Stimulated activated CD4-positive, alpha-beta T cell treated with anti-CD3 and anti-CD28 coated beads, Interleukin-4, amount 100 ng/mL, for 48 hours (primary cell): ENCODE measurements around the gene TTLL3.

Experiments
- DNase-seq, 2 donors: peaks; one replicate each; pipeline ENCODE4 v3.0.0-alpha.2; 2020; ENCODE audit warnings: low read depth in 2 of 2

TTLL3 gene

DNA sequence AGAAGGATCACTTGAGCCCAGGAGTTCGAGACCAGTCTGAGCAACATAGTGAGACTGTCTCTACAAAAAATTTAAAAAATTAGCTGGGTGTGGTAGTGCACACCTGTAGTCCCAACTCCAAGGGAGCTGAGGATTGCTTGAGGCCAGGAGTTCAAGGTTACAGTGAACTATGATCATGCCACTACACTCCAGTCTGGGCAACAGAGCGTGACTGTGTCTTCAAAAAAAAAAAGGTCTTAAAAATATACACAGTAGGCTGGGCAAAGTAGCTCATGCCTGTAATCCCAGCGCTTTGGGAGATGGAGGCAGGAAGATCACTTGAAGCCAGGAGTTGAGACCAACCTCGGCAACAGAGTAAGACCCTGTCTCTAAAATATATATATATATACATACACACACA is 29.2 kb upstream of the TTLL3 start:
- no peak for DNase-seq

DNA sequence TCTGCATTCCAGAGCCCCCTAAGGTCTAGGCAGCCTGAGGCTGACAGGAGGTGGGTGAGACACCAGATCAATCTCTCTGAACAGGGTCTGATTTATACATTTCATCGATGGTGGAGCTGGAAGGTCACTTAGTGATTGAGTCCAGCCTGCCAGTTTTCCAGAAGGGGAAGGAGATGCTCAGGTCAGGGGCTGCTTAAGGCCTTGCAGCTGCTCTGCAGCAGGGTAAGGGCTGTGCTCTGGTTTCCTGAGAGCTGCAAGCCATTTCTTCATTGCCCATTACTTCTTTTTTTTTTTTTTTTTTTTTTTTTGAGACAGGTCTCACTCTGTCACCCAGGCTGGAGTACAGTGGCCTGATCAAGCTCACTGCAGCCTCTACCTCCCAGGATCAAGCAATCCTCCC is 28.5 kb upstream of the TTLL3 start:
- DNase-seq: no peak

DNA sequence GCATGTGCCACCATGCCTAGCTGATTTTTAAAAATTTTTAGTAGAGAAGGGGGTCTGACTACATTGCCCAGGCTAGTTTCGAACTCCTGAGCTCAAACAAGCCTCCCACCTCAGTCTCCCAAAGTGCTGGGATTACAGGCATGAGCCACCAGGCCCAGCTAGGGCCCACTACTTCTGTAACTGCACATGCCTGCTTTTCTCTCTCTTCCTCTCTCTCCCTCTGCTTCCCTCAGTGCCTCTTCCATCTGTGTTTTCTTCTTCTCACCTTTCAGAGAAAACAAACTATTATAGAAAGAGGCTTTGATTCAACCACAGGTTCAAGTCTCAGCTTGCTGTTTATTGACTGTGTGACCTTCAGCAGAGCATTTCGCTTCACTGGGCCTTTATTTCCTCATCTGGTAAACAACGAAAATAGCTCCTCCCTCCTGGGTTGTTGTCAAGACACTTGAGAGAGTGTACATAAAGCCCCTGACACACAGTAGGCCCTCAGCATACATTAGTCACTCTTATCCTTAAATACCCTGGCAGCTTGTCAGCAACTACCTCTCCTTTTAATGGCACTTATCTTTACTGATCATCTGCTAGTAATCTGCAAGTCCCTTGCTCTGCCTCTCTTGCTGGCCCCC is 28.0 kb upstream of the TTLL3 start:
- no peak for DNase-seq

DNA sequence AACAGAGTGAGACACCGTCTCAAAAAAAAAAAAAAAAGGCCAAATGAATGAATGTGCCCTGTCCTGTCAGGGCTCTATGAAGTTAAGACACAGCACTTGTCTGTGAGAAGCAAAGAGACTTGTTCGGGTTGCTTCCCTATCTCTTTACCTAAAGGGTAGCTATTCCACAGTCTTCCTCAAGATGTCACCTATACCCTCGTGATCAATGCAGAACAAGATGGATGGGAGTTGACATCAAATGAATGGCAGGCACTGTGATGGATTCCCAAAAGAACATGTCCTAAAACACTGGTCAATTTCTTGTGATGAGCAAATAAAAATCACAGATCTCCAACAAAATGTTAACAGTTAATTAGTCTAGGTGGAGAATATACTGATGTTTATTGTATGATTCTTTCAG is 27.3 kb upstream of the TTLL3 start:
- DNase-seq: no peak

DNA sequence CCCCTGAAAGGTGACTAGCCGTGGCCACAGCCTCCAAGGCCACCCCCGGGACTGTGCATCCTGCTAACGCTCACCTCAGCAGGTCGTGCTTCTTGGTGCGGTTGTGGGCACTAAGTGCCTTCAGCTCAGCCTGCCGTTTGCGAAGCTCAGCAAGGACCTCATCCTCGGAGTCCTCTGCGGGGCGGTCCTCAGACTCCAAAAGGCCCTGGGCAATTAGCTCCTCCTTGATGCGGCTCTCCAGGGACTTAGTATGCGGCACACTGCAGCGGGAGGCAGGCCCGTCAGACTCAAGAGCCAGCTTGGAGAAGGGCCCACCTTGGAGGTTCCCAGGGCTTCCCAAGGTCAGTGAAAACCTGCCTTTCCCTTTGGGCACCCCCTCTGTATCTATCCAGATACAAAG is 26.1 kb upstream of the TTLL3 start:
- no peak for DNase-seq

DNA sequence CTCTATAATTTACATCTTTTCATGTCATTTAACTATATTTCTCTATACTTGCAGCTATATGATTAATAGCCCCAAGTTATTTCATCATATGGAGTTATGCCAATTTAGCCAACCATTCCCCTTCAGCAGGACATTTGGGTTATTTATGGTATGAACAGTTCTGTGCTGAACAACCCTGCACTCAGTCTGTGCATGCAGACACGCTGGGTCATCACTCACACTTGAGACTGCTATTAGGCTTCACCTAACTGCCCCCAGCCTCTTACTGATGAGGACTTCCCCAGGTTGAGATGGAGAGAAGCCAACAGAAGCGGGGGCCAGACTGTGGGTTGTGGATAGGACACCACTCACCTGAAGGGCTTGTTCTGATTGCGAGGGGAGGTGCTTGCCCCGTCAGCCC is 25.1 kb upstream of the TTLL3 start:
- DNase-seq: no peak

DNA sequence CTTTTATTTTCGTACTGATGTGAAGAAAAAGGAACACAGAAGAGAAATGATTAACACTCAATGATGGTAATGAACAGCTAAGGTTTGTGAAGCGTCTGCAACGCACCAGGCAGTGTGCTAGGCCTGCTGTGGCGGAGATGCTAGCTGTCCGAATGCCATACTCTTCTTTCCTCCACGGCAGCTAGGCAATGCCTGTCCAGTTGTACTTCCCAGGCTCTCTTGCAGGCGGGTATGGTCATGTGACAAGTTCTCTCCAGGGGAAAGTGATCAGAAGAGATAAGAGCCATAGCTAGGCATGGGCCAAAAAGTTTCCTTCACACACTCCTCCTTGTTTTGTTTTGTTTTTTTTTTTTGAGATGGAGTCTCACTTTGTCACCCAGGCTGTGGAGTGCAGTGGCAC is 24.5 kb upstream of the TTLL3 start:
- DNase-seq: no peak

DNA sequence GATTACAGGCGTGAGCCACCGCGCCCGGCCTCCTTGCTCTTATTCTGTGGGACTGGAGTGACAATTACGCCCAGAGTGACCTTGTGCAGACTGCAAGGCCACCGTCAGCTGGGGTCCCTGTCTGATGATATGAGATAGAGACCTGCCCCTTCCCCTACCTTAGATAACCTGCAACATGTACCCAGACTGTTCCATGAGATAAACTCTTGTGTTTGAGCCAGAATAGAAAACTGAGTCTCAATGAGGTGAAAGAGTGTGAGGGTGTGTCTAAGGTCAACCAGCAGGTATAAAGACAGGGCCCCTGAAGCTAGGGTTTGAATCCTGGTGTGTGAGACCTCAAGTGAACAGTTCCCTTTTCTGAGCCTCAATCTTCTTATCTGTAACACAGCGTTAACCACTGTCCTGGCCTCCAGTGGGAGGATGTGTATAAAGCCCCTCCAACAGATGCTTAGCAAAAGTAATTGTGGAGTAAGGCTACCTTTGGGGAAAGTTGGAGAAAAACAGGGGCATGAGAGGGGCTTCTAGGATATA is 23.8 kb upstream of the TTLL3 start:
- DNase-seq: no peak

DNA sequence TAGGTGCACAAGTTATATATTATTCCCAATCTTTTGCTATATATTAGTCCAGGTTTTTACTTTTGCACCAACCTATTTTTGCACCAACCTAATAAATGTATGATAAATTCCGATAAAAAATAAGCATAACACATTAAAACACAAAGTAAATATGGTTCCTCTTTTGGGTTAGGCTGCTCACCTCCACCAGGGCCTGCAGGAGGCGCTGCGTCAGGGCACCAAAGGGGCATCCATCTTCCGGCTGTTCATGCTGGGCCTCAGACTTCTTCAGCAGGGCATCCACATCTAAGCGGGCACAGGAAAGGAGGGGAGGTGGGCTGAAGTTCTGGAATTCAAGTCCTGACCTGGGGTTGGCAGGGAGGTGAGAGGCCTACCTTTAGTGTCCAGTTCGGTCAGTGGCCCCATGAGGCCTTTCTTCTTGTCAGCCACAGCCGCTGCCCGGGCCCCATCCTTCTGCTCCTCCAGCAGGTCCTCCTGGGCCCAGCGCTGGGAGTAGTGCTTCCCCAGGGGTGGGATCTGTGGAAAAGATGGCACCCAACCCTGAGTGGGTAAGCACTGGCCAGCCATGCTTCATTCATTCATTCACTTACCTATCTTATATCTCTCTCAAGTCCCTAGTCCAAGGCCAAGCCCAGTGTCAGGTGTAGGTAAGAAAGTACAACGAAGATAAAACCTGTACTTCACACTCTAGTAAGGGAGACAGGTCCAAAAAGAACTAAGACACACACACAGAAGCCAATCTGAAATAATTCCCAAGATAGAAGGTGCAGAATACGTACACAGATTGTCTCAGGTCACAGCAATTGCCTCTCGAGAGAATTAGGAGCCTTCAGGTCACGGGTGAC is 23.0 kb upstream of the TTLL3 start:
- no peak for DNase-seq

DNA sequence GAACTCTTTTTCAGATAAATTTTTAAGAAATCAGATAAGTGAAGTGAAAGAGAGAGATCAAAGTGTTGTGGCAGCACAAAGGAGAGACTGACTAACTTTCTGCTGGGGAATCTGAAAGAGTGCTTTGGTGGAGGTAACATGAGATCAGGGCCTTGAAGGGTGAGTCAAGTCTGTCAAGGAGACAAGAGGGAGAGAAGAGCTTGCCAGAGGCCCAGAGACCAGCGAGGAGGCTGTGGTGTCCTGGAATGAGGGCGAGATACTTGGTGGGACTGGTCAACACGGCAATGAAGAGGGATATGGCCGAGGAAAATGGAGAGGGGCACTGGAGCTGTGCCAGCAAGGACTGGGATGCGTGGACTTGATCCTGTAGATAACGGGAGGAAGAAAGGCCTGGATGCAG is 22.3 kb upstream of the TTLL3 start:
- DNase-seq: peak in 1 of 2 donors; percentile 12

DNA sequence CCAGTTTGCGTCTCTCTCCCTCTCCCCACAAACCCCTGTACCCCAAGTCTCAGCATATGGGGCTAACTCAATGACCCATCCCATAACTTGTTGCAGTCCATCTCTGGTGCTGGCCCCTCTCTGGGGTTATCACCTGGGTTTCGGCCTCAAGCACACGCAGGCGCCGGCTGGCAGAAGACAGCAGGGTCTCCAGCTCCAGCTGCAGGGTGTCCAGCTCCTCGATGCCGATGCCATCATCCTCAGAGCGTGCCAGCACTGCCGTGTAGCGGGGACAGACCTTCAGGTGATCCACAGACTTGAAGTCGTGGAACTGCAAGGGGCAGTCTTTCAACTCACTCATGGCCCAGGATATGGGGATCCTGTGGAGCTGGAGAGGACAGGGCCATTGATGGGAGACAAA is 18.9 kb upstream of the TTLL3 start:
- no peak for DNase-seq

DNA sequence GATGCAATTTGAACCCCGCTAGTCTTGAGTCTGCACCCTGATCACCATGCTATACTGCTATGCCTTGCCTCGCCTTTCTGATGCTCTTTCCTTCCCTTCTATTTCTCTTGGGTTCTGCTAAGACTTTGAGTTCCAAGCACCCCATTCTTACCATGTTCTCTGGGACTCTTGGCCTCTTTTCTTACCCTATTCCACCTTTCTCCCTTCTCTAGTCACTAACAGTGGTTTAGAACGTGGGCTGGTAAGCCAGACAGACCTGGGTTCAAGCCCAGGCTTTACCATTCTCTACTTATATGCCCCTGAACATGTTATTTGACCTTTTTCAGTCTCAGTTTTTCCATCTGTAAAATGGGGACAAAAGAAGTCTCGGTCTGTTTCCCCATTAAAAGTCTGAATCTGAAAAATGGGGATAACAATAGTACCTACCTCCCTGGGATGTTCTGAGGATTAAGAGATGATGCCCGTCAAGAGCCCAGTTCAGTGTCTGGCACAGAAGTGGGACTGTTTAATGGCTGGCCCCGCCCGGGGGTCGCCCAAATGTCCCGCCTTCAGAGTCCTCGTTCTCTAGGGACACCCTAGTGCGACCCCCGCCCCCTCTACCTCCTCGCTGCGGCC is 18.2 kb upstream of the TTLL3 start:
- no peak for DNase-seq

DNA sequence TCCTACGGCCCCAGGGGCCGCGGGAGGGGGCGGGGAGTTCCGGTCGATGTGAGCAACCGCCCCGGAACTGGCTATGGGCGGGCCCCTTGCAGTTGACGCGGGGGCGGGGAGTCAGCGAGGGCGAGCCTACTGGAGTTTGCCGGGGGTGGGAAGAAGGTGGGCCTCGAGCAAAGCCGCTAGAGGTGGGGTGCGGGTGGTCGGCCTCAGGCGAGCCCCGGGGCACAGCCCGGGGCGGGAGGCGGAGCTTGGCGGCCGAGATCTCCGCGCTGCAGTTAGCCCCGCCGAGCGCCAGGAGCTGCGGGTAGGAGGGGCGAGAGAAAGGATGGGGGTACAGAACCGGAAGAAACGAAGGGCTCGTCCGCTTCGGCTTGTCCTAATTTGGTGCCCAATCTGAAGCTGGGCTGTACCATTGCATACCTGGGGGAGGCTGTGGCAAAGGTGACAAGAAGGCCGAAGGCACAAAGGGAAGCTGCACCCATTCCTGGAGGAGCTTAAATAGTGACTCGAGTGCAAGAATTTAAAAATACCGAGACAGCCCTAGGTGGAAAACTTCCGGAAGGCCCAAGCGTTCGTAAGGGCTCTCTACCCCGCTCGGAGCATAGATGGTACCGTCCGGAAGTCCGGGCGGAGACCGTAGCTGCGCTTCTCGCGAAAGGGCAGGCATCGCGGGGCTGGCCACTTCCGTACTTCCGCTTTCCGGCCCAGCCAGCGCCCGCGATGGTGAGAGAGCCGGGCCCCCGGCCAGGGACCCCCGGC is 17.5 kb upstream of the TTLL3 start, which contains the start of the genes ARPC4 and TADA3:
TSS of gene ARPC4 (plus strand) at position 678 of the 756 bp plus-strand sequence. CDS start at position 718, 40 bp downstream.
TSS of gene TADA3 (minus strand) at position 69 of the 756 bp plus-strand sequence. CDS start 1,007 bp downstream, outside the sequence.
- peak; percentile 83 to 90 for DNase-seq

DNA sequence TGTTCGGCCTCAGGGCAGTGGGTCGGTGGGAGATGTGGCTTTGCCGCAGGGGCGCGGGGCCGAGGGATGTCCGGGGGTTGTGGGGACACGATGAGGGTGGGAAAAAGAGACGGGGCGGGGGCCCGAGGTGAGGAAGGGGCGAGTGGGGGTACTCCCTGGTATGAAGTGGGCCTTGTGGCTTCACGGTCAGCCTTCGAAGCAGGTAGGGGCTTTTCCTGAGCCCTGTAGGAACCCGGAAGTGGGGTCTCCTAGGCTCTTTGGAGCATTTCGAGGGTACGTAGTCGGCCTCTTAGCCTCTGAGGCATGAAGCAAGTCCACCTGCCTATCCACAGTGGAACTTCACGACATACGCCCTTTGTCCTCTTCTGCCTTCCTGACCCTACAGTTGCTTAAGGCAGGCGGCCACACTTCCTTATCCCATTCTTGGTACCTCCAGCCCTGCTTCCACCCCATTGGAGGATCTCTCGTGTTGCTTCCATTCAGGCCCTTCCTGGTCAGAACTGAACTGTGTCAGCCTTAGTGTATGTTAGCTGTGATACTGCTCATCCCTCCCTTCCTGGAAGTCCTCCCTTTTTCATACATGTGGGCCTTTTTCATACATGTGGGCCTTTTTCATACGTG is 16.8 kb upstream of the TTLL3 start:
- no peak for DNase-seq

DNA sequence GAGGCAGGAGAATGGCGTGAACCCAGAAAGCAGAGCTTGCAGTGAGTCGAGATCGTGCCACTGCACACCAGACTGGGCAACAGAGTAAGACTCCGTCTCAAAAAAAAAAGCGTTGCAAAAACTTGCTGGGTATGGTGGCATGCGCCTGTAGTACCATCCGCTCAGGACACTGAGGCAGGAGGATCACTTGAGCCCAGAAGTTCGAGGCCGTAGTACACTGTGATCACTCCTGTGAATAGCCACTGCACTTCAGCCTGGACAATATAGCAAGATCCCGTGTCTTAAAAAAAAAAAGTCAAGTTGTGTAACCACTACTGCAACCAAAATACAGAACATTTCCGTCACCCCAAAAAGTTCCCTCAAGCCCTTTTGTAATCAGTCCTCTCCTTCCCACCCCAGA is 15.7 kb upstream of the TTLL3 start:
- DNase-seq: no peak

DNA sequence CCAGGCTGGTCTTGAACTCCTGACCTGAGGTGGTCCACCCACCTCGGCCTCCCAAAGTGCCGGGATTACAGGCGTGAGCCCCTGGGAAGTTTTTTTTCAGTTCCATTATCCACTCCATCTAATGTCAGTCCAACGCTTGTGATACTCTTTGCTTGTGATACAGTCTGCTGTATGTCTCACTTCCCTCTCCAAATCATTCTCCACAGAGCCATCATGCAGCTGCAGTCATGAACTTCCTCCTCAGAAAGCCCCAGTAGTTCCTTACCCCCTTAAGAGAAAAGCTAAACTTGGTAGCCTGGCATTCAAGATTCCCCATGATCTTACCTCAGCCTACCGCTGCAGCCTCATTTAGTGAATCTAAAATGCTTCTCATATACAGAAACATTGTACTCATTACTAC is 14.9 kb upstream of the TTLL3 start:
- DNase-seq: no peak

DNA sequence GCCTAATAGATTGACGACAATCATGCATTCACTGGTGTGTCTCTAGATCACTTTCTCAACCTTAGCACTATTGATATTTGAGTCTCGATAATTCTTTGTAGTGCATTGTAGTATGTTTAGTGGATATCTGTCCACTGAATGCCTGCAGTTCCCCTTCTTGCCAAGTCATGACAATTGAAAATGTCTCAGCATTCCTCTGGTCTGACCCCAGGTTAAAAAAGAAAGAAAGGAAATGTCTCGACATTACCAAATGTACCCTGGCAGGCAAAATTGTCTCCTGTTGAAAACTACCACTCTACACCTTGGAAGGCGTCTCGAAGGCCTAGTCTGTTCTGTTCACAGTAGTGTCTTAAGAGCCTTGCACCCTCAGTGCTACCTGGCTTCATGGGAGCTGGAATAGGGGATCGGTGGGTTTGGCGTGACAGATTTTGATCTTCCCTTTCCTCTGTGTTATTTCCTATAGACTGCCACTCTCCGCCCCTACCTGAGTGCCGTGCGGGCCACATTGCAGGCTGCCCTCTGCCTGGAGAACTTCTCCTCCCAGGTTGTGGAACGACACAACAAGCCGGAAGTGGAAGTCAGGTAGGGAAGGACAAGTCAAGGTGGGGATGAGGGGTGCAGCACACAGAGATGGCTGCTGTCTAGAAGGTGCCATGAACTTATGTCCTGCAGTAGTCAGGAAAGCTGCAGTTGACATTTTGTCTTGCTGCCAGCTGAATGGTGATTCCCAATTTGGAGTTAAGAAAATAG is 12.7 kb upstream of the TTLL3 start:
- DNase-seq: no peak

DNA sequence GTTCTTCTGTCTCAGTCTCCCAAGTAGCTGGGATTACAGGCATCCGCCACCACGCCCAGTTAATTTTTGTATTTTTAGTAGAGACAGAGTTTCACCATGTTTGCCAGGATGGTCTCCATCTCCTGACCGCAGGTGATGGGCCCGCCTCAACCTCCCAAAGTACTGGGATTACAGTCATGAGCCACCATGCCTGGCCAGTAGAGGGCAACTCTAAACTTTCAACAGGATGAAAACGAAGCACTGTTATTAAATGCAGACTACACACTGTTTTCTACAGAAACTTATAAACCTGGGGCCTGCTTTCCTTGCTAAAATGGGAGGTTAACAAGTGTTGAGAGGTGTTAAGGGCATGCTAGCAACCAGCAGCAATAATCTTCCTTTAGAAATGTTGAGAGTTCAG is 9.5 kb upstream of the TTLL3 start:
- DNase-seq: no peak

DNA sequence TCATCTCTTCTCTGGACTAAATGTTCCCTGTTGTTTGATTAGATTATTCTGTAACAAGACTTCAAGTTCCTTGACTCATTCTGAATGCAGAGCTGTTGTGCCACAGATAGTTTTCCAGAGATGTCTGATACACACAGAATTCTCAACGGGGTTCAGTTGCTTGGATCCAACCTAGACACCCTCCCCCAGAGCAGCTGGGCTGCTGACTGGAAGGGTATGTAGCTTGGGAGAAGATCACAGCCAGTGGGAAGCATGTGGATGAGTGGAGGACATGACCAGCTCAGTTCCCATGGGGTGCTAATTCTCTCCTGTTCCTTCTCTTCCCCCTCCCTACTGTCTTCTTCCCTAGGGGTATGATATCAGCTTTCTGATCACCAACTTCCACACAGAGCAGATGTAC is 6.6 kb upstream of the TTLL3 start:
- DNase-seq: no peak

DNA sequence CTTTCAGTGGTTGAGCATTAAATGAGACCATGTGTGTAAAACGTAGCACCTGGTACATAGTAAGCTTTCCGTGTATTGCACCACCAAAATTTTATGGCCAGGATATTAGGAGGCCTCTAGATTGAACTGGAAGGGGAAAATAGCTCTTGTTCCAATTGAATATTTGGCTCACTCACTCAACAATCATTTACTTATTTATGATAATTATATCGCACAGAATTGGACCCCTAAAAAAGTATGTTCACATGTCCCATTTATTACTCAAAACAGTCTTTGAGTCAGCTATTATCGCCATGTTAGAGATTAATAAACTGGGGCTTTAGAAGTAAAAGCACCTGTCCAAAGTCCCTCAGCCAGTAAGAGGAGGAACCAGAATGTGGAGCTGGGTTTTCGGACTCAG is 5.1 kb upstream of the TTLL3 start:
- no peak for DNase-seq

DNA sequence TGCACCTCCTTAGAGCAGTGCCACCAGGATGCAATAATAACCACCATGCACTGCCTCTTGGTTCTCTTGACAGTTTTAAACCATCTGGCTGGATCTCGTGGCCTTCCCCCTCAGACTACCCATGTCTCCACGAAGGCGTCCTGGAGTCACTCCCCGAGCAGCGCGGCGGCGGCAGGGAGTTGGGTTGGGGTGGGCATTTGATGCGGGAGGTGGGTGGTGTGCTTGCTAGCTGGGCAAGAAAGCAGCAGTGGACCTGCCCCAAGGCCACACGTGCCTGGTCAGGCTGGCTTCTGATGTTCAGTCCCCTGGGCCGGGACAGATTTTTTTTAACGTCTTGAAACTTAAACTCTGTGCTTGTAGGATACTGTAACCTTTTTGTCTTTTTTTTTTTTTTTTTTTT is 3.9 kb upstream of the TTLL3 start:
- no peak for DNase-seq
